GM19463 (cell line): ENCODE measurements around the gene TBL1XR1.
"Not testable (repeated sequence)": the region's sequence is repeated elsewhere in the genome, so short reads cannot be mapped to it uniquely, and the experiment has no call there.

Experiments
- ATAC-seq: cut with Tn5 transposase; IDR thresholded peaks from one replicate; pipeline ENCODE4 v1.9.1; 2021; ENCODE audit warnings: mild to moderate bottlenecking, moderate library complexity; ENCODE audit not compliant: unreplicated experiment

Gene TBL1XR1

DNA sequence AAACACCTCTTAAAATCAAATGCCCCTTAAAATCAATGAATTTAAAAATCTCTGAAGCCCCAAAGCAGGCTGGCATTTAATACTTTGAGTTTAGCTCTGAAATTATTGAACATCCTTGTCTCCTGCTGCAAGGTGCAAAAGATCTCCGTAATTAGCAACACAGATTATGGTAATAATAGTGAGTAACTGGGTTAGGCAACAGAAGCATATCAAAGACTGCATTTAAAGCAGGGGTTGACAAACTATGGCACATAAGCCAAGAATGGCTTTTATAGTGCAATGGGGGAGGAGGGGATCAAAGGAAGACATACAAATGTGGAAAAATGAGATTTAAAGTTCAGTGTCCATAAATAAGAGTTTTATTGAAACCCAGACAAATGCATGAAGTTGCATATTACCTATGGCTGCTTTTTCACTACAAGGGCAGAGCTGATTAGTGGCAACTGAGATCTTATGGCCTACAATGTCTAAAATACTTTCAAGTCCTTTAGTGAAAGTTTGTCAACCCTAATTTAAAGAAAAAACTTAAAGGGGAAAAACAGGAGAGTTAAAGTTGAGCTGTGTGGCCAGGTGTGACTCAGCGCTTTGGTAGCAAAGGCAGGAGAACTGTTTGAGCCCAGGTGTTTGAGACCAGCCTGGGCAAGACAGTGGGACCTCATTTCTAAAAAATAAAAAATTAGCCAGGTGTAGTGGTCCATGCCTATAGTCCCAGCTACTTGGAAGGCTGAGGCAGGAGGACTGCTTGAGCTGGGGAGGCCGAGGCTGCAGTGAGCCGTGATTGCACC is 157.6 kb downstream of the TBL1XR1 start:
- ATAC-seq: no peak

DNA sequence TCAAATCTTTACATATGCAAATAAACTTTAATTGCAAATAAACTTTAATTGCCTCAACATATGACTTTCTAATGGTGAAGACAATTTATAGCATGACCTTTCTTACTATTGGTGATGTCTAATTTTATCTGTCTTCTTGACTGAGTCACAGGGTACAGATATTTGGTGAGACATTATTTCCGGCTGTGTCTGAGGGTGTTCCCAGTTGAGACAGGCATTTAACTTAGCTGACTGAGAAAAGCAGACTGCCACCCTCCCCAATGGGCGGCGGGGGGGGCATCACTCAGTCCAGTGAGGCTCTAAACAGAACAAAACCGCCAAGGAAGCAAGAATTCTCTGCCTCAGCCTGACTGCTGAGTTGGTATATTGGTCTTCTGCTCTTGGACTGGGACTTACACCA is 160.0 kb downstream of the TBL1XR1 start:
- no peak for ATAC-seq

DNA sequence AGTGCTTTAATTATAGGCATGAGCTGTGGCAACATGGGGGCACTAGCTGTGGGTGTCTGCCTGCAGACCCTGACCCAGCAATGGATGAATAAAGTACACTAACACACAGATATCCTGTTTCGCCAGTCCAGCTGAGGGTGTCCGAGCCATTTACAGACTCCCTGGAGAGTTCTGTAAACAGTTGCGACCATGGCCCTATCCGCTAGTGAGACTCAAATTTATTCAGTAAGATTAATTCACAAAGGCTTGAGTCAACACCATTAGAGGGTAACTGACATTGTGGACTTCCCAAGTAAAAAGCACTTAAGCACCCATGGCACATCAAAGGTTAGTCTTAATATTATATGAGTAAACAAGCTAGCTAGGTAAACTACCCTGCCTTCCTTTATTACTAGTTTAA is 161.6 kb downstream of the TBL1XR1 start:
- no peak for ATAC-seq

DNA sequence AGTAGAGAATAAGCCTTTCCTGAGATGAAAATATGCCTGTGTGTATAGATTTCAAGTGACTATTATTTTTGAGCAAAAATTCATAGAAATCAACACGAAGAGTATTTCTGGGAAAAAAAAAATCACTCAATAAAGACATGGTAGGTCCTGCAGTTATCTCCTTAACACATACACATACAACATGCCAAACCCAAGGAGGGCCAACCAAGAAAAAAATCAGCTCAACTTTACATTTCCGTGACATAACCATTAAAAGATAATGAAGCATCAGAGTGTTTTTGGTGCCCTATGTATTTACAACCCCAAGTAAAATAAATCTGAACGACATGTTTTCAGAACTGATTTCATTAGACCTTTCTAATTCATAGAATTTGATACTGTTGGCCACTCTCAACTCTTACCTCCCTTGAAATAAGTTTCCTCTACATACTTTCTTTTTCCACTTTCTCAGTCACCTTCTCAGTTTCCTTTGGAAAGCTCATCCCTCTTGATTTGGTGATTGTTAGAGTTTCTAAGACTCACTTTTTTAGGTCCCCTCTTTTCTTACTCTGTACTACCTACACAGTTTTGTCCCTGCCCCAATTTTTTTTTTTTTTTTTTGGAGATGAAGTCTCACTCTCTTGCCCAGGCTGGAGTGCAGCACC is 162.3 kb downstream of the TBL1XR1 start:
- ATAC-seq: no peak

DNA sequence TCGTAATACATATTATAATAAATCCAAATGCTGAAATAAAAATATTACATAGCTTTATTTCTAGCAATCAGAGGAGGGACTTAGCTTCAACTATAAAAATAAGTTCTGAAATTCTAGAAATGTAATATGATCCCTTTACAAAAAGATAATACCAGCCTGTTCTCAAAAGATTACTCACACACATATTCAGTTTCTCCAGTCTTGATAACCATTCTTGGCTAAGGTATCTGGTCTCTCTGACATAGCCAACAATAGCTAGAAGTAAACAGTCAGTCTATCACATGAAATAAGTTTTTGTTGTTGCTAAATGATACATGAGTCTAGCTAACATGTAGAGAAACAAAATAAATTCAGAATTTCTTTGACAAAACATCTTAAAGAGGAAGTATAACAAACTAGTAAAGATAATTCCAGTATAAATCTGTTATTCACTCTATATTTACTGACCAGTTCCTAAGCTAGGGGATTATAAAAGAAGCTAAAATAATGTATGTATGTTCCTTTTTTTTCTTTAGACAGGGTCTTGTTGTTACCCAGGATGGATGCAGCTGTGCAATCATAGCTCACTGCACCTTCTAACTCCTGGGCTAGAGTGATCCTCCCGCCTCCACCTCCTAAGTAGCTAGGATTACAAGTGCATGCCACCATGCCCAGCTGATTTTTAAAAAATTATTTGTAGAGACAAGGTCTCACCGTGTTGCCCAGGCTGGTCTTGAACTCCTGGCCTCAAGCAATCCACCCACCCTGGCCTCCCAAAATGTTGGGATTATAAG is 170.6 kb downstream of the TBL1XR1 start:
- ATAC-seq: no peak

DNA sequence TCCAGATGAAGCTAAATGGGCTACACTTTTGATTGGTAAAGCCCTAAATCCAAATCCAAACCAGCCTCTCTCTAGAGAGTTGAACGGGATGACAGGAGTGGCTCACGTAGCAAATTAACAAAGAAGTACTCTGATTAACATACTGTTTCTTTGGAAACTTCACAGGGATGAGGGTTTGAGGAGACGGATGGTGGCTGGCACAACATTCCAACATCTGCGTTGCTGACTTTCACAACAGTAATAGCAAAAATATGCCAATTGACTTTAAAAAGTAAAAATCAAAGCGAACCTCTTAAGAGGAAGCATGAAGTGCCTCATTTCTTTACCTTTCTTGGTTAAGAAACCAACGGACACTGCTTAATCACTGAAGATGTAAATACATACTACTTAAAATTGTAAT is 181.4 kb downstream of the TBL1XR1 start:
- no peak for ATAC-seq

DNA sequence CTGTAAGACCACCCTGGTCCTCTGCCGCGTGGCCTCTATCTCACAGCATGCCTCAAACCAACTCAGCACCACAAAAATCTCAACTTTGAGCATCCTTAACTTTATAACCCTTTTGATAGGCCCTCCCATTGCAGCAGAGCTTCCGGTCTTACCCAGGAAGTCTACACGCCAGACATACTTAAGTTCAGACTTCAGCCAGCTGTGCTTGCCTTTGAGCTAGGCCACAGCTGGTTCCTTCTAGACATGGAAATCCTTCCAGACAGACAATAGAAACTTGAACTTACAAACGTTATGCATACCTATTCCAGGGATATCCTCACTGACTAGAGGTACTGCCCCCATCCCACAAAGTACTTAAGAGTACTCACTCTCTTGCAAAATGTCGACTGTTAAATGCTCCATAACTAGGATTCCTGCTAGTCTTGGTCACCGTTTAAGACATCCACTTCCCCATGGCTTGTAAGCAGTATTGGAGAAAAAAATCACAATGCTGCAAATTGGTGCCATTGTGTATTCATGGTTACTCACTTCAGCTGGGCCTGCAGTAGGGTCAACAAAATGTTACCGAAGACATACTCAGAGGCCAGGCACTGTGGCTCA is 183.5 kb downstream of the TBL1XR1 start:
- ATAC-seq: no peak

DNA sequence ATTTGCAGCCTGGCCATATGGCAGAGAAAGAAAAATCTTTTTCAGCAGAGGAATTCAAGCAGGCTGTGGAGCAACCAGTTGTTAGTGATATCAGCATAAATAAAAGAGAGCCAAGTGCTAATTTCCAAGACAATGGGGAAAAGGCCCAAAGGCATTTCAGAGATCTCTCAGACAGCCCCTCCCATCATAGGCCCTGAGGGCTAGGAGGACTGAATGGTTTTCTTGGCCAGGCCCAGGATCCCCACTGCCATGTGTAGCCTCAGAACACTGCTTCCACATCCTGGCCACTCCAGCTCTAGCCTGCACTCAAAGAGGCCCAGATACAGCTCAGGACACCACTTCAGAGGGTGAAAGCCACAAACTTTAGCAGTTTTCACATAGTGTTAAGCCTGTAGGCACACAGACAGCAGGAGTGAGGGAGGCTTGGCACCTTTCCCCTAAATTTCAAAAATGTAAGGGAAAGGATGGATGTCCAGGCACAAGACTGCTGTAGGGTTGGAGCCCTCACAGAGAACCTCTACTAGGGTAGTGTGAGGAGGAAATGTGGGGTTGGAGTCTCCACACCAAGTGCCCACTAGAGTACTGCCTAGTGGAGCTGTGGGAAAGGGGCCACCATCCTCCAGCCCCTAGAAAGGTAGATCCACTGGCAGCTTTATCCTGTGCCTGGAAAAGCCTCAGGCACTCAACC is 191.4 kb downstream of the TBL1XR1 start:
- ATAC-seq: no peak

DNA sequence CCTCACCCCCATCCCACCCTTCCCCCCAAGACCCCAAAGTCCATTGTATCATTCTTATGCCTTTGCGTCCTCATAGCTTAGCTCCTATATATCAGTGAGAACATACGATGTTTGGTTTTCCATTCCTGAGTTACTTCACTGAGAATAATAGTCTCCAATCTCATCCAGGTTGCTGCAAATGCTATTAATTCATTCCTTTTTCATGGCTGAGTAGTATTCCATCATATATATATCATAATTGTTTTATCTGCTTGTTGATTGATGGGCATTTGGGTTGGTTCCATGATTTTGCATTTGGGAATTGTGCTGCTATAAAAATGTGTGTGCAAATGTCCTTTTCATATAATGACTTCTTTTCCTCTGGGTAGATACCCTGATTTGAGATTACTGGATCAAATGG is 197.1 kb downstream of the TBL1XR1 start:
- not testable (repeated sequence) for ATAC-seq

DNA sequence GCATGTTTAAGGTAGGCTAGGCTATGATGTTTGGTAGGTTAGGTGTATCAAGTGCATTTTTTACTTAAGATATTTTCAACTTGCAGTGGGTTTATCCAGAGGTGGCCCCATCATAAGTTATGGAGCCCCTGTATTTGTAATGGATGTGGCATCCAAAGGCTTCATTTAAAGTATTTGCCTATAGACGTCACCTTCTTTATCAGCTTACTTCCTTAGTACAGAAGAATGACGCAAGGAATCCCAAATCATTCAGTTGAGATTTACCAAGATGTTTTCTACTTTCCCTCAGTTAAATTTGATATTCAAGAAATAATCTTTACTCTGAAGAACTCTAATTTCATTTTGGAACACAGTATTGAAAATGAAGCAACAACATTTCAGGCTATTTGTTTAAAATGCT is 201.3 kb downstream of the TBL1XR1 start:
- ATAC-seq: no peak

DNA sequence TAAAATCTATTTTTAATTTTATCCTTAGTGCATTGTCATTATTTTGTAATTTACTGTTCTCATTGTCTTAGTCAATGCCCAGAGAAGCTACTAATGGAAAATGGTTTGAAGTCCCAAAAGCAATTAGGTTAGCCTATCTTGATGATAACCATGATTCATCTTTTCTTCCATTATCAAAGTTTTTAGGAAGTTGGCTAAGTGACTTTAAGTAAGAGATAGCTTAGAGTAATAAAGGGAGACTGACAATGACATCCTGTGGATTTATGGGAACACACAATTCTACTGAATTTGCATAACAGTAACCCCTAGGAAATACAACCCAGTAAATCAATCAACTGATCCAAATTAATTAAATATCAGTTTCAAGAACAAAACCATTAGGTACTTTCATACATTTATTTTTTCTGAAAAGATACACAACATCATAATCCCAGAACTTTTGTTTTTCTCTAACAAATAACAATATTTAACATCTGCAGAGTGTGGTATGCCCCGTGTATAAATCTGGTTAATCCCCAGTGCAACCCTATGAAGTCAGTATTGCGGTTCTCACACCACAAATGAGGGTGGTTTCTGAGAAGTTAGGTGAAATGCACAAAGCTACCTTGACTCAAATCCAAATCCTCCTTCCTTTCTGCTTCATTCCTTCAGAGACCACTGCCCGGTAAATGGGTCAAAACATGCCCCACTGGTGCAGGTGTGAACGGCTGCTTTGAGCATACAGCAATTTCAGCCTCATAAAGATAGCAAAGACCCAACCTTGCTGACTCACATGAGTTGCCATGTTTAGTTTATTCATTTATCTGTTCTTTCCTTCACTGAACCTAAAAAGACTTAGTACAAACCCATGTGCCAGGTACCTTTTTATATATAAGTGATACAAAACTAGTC is 202.1 kb downstream of the TBL1XR1 start:
- ATAC-seq: no peak

DNA sequence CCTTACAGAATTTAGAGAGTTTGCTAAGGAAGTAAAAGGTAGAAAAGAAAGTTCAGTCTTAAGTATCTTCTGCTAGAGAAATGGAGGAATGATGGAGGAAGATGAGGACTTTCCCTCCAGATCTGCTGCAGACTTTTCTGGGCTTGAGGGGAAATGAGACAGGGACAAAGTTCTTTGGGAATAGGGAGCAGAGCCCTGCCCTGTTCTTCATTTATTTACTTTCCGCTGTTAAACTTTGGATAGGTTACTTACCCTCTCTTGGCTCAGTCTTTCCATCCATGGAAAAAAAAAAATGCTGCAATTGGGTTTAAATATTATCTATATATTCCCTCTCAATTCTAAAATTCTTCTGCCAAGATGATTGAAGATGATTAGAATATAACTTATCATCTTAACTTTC is 202.9 kb downstream of the TBL1XR1 start:
- no peak for ATAC-seq

DNA sequence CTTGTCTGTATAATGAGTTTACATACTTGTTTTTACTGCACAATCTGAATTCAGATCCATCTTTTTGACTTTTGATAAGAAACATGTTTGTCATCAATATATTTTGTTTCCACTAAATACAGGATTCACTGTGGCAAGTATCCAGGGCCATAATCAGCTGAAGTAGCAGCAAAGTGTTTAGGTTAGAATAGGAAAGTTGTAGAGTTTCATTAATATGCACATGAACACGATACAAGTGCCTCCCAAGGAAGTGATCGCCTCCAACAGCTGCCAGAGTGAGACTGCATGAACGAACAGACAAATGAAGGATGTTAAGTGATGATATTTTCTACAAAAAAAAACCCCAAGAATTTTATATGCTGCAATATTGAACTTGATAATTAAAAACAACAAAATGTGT is 204.3 kb downstream of the TBL1XR1 start:
- ATAC-seq: no peak

DNA sequence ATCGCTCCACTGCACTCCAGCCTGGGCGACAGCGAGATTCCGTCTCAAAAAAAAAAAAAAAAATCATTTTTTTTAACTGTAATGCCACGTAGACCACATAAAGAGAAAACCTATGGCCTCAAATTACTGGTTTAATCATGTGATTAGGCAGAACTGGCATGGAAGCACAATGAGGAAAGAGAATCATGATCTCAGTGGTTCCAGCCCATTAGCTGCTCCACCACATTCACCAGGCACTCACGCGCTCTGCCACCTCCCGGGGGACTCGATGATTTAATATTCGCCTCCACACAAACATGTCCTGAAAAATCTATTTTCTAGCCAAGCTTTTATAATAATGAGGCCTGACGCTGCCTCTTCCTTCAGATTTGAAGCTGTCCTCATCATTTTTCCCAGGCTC is 204.7 kb downstream of the TBL1XR1 start:
- no peak for ATAC-seq

DNA sequence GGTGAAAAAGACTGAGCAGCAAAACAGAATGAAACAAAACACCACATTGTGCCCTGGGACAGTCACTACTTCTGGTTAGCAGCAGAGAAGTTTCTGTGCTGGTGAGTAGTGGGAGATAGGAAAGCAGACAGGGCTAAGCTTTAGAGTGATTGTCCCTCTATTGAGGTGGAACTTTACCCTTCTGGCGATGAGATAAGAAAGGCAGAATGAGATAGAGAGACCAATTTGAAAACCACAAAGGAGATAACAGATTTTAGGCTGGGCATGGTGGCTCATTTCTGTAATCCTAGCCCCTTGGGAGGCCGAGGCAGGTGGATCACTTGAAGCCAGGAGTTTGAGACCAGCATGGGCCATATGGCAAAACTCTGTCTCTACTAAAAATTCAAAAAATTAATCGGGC is 208.5 kb downstream of the TBL1XR1 start:
- ATAC-seq: no peak

DNA sequence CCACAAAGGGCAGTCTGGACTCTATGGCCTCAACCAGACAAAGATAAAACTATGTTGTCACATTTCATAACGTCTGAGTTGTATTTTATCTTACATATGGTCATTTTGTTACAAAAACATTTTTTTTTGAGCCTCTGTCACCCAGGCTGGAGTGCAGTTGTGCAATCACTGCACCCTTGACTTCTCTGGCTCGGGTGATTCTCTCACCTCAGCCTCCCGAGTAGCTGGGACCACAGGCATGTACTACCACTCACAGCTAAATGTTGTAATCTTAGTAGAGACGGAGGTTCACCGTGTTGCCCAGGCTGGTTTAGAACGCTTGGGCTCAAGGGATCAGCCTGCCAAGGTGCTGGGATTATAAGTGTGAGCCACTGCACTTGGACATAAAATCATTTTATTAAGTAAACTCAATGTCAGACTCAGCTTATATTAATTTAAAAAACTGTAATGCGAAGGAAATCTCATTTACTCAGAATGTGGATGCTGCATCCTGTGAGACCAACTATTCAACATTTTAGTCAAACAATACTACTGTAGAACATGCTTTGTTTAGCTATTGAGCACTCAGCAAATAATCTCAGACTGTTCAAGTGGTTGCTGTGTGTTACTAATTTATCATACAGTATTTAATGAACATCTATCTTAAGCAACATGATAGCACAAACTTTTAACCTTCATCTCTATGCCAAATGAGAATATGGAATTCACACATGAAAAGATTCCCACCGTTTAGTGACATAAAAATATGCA is 209.2 kb downstream of the TBL1XR1 start:
- ATAC-seq: no peak

DNA sequence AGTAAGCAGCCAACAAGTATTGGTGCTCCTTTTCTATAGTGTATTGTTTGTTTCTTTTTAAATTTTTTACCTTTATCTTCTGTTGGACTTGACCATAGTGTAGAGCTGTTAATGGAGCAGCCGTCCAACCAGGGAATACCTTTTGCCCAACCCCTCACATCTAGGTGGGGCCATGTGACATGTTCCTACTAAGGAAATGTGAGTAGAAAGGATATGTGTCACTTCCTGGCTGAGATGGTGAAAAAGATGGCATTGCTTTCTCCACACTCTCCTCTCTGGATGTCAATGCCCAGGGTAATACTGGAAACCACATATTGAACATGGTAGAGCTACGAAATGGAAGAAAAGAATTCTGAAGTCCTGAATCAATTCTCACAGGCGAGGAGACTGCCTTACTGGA is 218.8 kb downstream of the TBL1XR1 start:
- no peak for ATAC-seq

DNA sequence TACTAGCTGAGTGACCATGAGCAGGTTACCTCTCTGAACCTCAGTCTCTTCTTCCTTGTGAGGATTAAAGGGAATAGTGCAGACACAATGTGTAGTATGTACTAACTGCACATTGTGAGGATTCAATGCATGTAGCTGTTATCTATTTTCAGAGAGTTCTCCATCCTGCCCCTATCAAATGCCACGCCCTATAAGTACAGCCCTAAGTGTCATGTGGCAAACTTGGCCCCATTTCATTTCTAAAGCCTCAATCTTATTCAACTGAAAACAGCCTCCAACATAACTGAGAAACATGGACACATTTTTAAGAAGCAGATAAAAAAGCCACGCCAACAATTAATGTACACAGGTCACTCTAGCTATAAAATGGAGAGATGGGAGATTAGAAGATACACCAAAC is 220.0 kb downstream of the TBL1XR1 start:
- no peak for ATAC-seq

DNA sequence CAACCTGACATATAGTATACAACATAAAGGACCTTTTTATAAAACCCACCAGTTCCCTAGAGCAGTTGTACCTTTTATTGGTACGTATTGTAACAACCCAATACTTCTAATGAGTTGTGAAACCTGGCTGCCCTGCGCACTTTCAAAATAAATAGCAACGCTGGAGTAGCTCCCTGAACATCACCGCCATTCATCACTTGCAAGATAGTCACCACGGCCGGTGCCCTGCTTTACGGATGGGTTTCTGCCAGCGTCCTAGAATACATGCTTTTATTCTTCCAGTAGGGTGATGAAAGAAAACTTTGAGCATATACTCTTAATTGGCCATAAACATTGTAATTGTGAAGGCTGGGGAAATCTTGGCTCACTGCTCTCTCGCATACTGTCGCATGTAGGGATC is 220.7 kb downstream of the TBL1XR1 start:
- ATAC-seq: no peak
